Stimulated activated CD8-positive, alpha-beta memory T cell treated with anti-CD3 and anti-CD28 coated beads, Interleukin-2, amount 100 ng/mL, for 48 hours (primary cell): ENCODE data around the gene SIRPB2.

Source experiments
- DNase-seq, 2 donors: peaks; one replicate each; pipeline ENCODE4 v3.0.0-alpha.2; 2020; ENCODE audit warnings: low read depth in 2 of 2

Gene SIRPB2

GRCh38 chr20:1491281-1491840, at the start of gene SIRPB2:
SIRPB2 (minus strand) TSS chr20:1491420; CDS start chr20:1491359, 61 bp downstream.
- DNase-seq, result no peak

- DNase-seq, result no peak
Measured at GRCh38 chr20:1539816-1540419, 48.7 kb upstream of the SIRPB2 start.

GRCh38 chr20:1538655-1539054, 47.4 kb upstream of the SIRPB2 start:
- DNase-seq, result no peak

- no peak for DNase-seq
Measured at GRCh38 chr20:1537731-1538058, 46.5 kb upstream of the SIRPB2 start.

- DNase-seq, result no peak
Measured at GRCh38 chr20:1536893-1537730, 45.9 kb upstream of the SIRPB2 start.

- DNase-seq, result no peak
Measured at GRCh38 chr20:1535420-1536175, 44.4 kb upstream of the SIRPB2 start.

- no peak for DNase-seq
Measured at GRCh38 chr20:1534526-1534925, 43.3 kb upstream of the SIRPB2 start.

- DNase-seq, result no peak
Measured at GRCh38 chr20:1533059-1533458, 41.8 kb upstream of the SIRPB2 start.

DNA sequence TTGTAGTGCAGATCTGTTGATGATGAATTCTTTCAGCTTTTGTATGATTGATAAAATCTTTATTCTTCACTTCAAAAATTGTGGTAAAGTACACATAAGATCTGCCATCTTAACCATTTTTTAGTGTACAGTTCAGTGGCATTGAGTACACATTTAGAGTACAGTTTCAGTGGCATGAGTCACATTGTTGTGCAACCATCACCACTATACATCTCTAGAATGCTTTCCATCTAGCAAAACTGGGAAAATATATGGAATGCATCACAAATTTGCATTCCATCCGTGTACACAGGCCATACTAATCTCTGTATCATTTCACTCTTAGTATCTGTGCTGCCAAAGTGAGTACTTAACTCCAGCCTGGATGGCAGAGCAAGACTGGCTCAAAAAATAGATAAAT, 37.6 kb upstream of the SIRPB2 start:
- DNase-seq, result no peak

GRCh38 chr20:1527923-1528322, 36.7 kb upstream of the SIRPB2 start:
- DNase-seq, result no peak

DNA sequence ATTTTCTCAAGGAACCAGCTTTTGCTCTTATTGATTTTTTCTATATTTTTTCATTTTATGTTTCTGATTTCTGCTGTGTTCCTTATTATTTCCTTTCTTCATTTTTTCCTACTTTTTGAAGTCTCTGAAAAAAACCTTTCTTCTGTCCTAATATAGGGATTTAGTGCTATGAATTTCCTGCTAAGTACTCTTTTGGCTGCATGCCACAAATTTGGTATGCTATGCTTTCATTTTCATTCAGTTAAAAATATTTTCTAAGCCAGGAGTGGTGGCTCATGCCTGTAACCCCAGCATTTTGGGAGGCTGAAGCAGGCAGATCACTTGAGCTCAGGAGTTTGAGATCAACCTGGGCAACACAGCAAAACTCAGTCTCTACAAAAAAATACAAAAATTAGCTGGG, 35.7 kb upstream of the SIRPB2 start:
- no peak for DNase-seq

DNA sequence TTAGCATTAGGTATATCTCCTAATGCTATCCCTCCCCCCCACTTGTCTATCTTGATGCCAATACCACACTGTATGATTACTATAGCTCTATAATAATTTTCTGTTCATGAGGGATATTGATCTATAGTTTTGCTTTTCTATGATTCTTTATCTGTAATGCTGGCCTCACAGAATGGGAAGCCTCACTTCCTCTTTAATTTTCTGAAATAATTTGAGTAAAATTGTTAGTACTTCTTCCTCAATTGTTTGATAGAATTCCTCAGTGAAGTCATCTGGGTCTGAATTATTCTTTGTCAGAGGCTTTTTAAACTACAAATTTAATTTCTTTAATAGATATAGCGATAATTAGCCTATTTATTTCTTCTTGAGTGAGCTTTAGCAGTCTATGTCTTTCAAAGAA, 35.1 kb upstream of the SIRPB2 start:
- DNase-seq, result no peak

- no peak for DNase-seq
Measured at GRCh38 chr20:1524004-1524403, 32.8 kb upstream of the SIRPB2 start.

DNA sequence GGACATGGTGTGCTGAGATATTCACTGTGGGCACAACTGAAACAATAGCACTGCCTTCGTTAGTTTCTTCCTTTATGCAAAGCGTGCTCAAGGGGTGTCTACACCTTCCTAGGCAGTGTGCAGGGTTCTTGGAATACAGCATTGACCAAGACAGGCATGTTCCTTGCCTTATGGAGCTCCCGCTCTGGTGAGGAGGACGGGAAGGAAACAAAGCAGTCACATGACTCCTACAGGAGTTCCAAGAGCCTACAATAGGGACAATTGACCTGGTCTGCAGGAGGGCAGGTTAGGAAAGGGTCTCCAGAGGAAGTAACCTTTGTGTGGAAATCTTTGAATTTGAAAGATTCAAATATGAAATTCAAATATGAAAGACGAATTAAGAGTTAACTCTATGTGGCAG, 25.8 kb upstream of the SIRPB2 start:
- no peak for DNase-seq

GRCh38 chr20:1513801-1514200, 22.6 kb upstream of the SIRPB2 start:
- DNase-seq, result no peak

DNA sequence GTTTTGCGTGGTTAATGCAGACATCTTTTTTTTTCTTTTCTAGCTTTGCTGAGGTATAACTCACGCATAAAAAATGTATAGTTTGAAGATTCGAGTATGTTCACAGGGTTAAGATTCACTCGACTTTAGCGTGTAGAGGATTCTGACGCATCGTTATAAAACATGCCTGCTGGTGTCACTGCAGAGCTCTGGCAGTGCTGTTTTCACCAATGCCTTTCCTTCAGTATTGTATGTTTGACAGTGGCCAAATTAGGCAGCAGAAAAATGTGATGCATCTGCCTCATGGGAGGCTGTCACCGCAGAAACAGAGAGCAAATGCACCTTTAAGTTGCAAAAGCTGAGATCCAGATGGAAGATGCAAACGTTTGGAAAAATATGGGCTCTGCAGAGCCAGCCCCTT, 18.0 kb upstream of the SIRPB2 start:
- no peak for DNase-seq

- no peak for DNase-seq
Measured at GRCh38 chr20:1508574-1508973, 17.4 kb upstream of the SIRPB2 start.

GRCh38 chr20:1507276-1507675, 16.1 kb upstream of the SIRPB2 start:
- no peak for DNase-seq

DNA sequence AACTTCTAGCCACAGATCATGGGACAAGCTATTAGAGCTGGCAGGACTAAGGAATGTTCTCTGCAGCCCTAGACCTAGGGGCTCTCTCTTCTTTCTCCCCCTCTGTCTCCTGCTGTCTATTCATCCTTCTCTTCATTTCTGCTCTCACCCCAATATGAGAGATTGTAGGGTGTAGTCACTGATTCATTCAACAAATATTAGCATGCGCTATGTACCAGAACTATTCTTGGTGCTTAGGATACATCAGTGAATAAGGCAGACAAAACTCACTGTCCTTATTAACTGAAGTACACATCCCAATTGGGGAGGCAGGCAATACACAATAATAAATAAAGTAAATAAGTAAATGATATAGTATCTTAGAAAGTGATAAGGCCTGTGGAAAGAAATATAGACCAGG, 14.7 kb upstream of the SIRPB2 start:
- DNase-seq, result no peak

DNA sequence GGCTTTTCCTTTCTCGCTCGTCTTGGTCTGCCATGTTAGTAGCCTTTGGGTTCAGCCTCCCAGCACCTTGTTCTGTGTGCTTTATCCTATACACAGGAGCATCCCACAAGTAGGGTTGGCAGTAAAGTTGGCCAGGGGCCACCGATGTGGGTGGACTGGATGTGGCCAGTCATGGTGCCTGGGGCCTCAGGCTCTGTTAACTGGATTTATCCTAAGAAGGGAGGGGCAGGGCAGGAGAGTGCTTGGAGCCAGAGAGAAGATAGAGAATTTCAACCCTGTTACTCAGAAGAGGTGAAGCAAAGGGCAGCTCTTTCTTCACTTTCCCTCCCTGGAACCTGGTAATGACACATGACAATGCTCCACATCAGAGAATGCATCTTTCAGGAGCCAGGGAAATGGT, 14.1 kb upstream of the SIRPB2 start:
- no peak for DNase-seq

- DNase-seq, result peak; percentile 36 to 60
Measured at GRCh38 chr20:1503564-1504227, 12.5 kb upstream of the SIRPB2 start.

- DNase-seq, result no peak
Measured at GRCh38 chr20:1500496-1500895, 9.3 kb upstream of the SIRPB2 start.
